Measurements from ENCODE around the gene UBE2I.

- TF ChIP-seq CTCF (IDR thresholded peaks at IDR 0.05) (no peak), USF2 (CRISPR knock-in tag; IDR thresholded peaks at IDR 0.05) (no peak), JUN (CRISPR knock-in tag; IDR thresholded peaks at IDR 0.05) (no peak), PRDM15 (CRISPR knock-in tag; IDR thresholded peaks at IDR 0.05) (no peak), GABPB1 (CRISPR knock-in tag; IDR thresholded peaks at IDR 0.05) (no peak), SMAD3 (CRISPR knock-in tag; IDR thresholded peaks at IDR 0.05; ENCODE audit: borderline replicate concordance) (no peak), CREB1 (CRISPR knock-in tag; IDR thresholded peaks at IDR 0.05) (no peak), E2F5 (CRISPR knock-in tag; IDR thresholded peaks at IDR 0.05) (no peak)
These were observed 26.6 kb downstream of the UBE2I start for GRCh38 chr16:1335996-1336395.

All from WTC11 (cell line).